Activated CD4-positive, alpha-beta T cell treated with anti-CD3 and anti-CD28 coated beads, Interleukin-2, amount 50 U/mL, for 1 hour (primary cell): ENCODE data around the gene NFS1.
"Not testable (repeated sequence)": the region's sequence is repeated elsewhere in the genome, so short reads cannot be mapped to it uniquely, and the experiment has no call there.

Source experiments
- DNase-seq: peaks from one replicate; pipeline ENCODE4 v3.0.0-alpha.2; 2020

Gene NFS1

DNA sequence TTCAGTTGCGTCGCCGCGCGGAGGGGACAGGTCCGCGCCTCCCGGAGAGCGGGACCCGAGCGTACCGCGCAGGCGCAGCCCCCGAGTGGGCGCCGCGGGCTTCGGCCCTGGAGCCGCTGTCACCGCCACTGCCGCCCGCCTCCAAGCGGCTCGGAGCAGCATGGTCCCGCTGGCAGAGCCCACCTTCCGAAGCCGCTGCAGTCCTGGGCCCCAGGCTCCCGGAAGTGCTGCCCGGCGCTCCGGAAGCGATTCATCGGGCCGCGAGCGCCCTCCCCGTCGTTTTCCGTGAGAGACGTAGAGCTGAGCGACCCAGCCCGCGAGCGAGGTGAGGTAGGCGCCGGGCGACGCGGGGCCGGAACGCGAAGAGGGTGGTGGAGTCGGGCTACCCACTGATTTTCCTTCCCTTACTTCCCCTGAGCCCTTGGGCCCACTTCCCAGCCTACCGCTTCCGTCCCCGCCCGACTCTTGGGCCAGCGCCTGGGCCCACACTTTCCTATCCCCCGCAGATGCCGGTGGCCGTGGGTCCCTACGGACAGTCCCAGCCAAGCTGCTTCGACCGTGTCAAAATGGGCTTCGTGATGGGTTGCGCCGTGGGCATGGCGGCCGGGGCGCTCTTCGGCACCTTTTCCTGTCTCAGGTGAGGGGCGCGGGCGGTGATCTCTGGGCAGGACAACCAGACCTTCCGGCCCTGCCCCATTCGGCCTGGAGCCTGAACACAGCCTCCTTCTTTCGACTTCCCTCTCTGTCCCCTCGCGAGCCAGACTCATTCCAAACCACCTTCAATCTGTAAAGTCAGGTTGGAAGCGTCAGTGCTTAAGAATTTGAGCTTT is at the start of gene NFS1, which contains the start of gene ROMO1:
Gene NFS1, minus strand, starts transcription at position 226 of the 830 bp plus-strand sequence. Its CDS starts 64 bp downstream, at position 162.
Gene ROMO1, plus strand, starts transcription at position 279 of the 830 bp plus-strand sequence. Its CDS starts 228 bp downstream, at position 507.
- DNase-seq = peak; percentile 85

DNA sequence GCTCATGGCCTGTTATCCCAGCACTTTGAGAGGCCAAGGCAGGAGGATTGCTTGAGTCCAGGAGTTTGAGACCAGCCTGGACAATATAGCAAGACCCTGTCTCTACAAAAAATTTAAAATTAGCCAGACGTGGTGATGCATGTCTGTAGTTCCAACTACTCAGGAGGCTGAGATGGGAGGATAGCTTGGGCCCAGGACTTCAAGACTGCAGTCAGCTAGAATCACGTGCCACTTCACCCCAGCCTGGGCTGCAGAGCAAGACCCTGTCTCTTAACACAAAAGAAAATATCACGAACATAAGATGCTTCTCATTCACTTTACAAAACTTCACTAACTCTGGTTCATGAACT is 45.3 kb upstream of the NFS1 start:
- not testable (repeated sequence) for DNase-seq

DNA sequence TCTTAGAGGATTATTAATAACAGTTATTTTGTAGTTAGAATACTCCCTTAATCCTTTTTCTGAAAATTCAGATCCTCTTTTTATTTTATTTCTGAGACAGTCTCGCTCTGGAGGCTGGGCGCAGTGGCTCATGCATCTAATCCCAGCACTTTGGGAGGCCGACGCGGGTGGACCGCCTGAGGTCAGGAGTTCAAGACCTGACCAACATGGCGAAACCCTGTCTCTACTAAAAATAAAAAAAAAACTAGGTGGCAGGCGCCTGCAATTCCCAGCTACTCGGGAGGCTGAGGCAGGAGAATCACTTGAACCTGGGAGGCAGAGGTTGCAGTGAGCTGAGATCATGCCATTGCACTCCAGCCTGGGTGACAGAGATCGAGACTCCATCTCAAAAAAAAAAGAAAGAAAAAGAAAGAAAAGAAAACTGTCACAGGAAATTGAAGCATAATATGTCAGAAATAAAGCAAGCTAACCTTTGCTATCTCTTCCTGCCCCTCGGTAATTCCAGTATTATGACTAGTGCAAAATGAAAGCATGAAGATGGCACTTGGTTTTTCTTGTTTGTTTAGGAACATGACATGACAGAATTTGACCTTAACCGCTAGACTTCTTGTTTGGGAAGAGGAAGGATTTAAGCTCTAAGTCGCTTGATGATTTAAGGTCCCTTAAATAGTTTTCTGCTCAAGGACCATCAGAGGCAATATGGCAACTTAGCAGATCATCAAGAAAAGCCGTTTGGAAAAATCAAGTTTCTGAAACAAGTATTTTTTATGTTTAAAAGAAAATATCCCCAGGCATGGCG is 44.7 kb upstream of the NFS1 start:
- DNase-seq = no peak

DNA sequence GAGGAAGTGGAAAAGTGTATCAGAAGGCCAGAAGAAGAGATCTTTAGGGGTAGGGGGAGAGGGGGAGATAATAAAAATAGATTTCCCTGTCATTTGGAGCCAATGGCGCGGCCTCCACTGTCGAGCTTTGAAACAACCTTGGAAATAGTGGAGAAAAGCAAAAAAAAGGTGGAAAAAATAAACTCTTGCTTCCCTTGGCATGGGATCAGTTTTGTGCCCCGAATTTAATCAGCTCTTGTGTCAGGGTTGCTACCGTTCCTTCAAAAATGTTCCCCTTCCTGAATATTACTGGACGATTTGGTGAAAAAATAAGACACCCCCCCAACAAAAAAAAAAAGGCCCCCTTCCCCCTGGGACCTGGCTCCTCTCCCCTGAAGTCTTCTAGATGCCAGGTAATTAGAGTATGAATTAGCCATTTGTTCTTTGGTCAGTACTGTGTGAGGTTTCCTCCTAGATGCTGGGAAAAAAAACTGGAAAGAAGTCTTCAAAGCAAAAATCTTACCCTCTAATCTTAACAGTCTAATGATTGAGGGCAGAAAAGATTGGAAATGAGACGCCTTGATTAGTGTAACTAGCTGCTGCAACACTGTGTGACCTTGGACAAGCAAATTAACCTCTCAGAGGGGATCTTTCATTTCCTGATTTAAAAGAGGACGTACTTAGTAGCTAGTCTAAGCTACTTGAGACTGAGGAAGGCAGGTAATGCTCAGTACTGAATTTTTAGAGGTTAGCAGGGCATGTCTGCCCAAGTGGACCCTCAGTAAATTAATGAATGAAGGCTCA is 43.8 kb upstream of the NFS1 start:
- no peak for DNase-seq

DNA sequence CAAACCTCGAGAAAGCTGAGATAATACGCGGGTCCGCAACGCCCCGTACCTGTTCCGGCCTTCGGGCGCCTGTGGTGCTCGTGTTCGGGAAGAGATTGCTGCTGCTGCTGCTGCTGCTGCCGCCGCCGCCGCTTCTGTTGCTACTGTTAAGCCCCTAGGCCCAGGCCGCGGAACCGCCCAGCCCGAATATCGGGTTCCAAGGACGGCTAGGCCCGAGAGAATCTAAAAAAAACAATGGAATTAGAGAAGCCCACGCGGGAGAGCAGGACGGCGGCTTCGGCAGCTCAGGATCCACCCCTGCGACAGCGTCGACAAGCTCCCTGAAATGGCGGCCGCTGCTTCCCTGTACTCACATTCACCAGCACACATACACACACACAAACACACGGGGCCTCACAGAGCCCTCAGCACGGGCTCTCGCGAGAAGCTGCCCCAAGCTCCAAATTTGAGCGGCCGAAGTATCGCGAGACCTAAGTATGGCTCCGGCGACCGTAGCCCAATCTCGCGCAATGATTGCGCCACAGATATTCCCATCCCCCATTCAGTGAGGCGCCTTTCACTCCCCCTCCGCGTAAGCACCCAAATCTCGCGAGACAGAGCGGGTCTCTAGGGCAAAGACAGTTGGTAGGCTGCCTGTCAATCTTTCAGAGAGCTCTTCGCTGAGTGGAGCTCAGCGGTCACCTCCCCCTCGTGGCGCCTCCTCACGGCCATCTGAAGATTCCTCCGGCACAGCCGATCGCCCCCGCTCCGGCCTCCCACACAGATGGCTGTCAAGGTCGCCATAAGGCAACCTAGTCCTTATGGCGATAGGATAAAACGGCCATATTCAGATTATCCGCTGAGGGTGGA is 43.0 kb upstream of the NFS1 start, which contains the start of gene RBM39:
Gene RBM39, minus strand, starts transcription at position 369 of the 849 bp plus-strand sequence. CDS start 1,386 bp downstream, outside the sequence.
- DNase-seq = peak; percentile 99

DNA sequence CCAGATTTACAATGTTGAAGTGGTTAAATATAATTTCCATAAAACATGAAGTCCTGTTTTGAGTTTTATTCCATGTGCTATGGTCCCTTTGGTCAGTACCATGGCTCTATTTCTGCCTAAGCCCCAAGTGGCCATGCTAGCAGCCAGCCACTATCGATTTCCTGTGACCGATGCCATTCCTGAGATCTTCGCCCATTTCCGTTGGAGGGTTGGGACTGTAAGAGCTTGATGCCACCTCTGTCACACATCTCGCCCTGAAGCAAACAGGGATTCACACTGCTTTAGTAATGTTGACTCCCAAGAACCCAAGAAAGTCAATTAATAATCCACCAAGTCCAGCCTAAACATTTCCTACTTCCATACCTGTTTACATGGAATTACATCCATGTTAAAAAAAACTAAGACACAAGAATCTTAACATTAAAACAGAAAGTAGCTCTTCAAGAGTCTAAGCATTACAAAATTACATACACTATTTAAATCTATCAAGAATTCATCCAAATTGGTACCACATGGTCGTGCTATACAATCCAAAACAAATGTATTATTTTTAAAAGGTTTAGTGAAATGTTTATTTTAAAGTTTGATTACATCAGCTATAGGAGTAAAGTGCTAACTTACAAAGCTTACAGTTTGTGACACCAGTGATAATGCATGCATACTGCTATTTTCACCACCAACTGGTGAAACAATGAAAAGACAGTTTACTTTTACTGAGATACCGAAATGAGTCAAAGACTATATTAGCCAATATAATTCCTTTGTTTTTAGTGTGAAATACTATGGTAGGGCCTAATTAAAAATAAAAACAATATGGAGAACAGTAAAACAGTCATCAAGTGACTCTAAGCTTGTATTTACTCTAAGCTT is 40.4 kb upstream of the NFS1 start:
- DNase-seq = no peak

DNA sequence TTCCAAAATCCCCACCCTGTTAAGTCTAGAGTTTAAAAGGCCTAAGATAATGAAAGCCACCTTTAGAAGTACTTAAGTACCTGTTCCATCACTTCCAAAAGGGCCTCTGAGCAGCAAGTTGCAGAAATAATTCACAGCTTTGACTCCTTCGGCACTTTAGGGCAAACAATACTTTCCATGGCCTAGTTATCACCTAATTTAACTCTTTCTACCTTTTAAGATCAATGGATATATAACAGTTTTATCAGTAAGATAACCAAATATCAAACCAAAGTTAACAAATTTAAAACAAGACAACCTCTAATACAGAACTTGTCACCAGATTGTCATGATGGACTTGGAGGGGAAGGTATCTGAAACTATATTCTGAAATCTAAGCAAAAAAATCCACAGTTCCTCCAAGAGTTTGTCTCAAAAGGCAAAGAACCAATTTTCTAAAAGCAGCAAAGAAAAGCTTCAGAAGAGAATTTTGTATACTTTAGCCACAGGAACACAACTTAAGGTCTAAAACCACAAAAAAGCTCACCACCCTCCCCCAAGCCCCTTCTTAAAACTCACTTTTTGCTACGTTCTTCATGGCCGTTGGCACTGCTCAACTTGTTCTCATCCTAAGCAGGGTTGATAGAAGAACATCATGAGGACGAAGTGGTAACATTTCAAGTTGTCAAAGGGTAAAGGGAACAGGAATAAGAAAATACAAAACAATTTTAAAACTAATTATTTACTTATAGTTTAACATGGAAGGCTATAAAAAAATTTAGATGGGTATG is 39.4 kb upstream of the NFS1 start:
- no peak for DNase-seq

DNA sequence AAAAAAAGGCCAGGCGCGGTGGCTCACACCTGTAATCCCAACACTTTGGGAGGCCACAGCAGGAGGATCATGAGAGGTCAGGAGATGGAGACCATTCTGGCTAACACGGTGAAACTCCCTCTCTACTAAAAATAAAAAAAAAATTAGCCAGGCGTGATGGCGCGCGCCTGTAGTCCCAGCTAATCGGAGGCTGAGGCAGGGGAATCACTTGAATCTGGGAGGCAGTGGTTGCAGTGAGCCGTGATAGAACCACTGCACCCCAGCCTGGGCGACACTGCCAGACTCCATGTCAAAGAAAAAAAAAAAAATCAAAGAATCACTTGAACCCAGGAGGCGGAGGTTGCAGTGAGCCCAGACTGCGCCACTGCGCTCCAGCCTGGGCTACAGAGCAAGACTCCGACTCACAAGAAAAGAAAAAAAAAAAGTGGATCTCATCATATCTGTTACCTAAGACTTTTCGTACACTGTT is 38.7 kb upstream of the NFS1 start:
- DNase-seq = no peak

DNA sequence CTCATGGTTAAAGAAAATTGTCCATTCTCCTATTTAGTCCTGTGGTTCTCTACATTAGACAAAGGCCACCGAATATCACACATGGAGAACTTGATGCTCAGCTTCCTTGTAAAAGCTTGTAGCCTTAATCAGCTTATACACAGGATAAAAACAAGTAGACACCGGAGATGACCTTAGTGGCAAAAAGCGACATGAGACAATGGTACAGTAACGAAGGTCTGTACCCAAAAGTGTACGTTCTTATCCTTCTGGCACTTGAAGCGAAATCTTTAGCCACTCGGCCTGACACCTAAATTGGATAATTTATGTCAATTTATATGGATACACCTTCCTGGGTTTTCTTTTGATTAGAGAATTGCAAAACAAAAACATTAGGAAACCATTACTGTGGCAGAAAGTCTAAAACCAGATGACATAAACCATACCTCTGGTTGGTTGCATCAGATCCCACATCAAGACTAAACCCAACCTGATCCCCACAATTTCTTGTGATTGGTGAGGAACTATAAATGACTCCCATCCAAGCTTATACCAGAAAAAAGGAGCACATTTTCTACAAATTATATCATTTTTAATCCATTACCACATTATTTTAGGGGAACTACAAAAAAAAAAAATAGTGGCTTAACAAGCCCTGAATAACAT is 36.8 kb upstream of the NFS1 start:
- DNase-seq = no peak

DNA sequence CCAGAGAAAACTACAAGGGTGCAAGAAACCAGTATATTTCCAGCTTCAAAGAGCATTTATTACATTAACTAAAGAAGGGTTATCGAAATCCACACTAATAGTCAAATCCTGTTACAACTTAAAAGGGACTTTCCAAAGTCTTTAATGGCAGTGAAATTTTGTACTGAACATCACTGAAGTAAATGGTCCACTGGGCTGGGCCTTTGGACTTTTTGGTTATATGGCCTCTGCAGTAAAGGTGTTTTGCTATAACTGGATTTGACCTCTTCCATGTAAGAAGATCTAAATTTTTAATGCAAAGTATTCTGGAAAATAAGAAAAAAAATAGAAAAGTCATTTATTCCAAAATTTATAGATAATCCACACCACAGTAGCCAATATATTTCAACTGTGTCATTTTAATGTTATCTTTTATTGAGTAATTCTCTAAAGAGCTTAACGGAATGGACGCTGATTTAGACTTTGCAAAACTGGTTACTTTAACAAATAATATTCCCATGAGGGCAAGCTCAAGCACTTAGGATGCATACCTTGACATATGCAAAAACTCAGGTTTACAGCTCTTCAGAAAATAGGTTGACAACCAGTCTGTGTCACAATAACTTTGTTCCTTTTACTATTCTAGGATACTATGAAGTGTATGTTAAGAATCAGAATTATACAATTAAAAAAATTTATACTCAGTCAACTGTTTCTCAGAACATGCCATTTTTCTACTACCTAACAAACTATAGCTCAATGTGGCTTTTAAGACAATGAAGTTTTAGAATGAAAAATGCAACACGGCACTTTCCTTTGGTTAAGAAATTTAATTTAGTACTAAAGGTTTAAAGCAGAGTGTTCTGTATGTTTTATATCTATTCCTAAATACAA is 35.9 kb upstream of the NFS1 start:
- DNase-seq = no peak

DNA sequence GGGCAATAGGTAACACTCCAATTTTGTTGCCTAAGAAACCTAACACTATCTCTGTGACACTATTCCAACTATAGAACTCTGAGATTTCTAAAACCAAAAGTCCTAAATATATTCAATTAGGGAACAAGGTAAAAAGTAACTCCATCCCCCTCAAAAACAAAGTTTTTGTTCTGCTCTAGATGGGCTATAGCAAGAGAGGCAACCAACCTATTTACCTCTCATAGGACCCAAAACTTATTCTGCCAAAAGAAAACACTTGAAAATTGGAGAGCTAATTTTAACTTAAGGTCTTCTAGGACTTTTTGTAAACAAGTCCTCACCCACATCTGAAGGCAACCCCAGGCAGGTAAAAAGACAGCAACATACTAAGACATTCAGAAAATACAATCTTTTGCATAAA is 35.2 kb upstream of the NFS1 start:
- no peak for DNase-seq

DNA sequence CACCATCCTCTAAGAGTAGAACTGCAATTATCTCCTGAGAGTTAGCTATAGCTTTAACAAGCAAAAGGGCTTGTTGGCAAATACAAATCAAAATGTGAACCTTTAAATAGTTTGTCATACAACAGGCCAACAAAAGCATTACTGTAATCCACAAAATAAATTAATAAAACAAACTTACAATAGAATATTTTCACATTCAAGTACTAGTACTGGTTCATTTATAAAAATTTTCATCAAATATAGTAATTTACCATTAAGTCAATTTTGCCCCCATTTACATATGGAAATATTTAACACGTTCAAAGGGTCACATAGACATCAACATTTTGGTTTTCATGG is 33.5 kb upstream of the NFS1 start:
- no peak for DNase-seq

DNA sequence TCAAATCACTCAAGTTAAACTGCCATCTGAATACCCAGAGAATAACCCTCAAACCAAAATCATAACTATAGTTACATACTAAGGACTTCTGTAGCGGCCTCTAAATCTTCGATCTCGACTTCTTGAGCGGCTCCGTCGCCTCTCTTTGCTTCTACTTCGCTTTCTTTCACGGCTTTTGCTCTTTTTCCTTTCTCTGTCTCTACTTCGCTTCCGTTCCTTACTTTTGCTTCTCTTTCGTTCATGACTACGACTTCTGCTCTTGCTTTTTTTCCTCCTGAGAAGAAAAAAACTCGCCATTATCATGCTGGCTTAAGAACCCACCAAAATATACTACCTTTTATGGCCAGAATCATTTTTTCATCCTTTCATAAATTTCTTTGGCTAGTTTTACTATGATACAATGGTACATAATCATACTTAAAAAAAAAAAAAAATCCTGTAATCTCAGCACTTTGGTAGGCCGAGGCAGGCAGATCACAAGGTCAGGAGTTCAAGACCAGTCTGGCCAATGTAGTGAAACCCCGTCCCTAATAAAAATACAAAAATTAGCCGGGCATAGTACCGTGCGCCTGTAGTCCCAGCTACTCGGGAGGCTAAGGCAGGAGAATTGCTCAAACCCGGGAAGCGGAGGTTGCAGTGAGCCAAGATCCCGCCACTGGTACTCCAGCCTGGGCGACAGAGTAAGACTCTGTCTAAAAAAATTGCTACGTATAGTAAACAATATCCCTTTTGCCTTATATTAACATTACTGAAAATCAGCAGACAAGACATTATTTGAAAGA is 32.9 kb upstream of the NFS1 start:
- DNase-seq = no peak

DNA sequence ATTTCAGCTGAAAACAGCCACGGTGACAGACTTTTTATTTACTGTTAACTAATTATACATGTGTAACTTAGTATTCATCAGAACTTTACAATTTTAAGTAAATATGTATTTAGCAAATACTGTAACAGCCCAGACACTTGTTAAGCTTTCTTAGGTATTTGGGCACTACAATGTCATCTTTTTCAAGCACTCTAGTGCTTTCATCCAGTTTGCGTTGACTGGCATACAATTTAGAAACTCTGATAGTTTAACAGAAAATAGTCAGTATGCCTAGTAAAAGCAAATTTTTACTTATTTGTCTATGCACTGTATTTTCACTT is 32.3 kb upstream of the NFS1 start:
- DNase-seq = no peak

DNA sequence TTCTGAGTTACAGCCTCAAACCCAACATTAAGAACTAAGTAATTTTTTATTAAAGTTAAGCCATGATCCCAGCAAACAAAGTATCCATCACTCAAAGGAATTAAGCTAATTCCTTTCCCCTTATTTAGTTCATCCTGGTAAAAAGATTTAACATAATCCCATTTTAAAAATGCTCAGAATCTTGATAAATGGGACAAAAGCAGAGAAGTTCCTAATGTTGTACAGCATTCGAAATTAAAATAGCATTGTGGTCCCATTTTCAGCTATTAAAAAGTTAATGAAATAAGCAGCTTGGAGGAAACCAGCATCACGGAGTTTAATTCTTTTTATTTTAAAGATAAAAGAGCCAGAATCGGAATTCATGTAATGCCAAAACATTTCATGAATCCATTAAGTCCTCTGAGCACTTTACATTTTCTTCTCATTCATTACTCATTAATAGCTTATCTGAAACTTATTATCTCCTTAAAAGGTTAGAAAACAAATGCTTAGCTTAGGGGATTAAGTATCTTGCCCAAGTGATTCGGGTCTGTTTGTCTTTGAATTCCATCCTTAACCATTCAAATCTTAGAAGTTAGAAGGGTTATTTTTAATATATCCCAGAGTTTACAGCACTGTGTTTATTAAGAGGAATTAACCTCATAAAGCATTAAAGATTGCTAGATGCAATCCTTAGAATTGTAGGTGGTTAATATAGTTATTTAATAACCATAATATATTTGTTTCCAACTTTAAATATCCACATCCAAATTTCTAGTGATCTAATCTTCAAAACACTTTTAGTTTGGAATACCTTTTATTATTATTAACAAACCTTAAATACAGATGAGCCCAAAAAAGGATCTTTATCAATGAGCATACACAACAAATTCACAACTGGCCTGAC is 31.7 kb upstream of the NFS1 start:
- no peak for DNase-seq

DNA sequence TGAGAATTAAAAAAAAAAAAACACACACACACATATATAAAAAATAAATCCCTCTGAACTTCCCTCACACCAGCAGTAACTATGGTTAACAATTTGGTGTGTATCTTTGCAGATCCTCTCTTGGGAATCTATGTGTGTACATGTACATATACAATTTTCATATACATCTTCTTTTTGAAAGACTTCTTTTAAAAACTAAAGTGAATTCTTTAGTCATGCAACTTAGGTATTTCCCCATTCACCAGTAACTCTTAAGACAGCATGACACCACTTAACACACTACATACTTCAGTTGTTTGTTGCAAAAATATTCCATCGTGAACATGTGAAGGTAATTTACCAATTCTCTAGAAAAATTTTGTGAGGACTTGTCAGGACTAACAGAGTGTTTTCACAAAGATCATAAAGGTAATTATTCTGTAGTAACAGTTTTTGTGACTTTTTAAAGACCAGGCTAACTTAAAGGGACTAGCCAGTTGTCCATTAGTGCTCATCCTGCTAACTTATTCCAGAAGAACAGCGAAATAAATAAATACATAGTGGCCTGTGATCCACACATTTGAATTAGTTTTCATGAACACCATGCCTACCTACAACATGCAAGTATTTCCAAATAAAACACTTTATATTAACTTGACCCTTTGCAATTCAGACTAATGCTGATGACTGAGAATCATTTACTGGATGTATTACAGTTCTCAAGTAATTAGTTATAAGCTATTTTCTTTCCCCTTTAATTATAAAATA is 30.9 kb upstream of the NFS1 start:
- DNase-seq = no peak
